Endothelial cell of umbilical vein (primary cell): ENCODE measurements around the gene MTCH1. TPM values are rescaled to one million over a fixed set of nuclear protein-coding genes. Genes with fewer than 3 reads are reported as not detected.

Experiments used
- BruUV-seq: library from RNA; stranded (reverse); fragments of 400-500 nt; replicated peaks from 2 replicates; lab custom pipeline; 2021; lab: Mats Ljungman, UMichigan
- CTCF ChIA-PET: fragments of 300-600, 350-600 bp; sonication (Branson Sonifier 250); formaldehyde crosslinking; loops from one replicate; lab custom pipeline; 2021; ENCODE audit warnings: antibody characterized with exemption, inconsistent platforms; lab: Charles Lee
- POLR2A ChIA-PET: fragments of 300-600, 350-600 bp; sonication (Branson Sonifier 250); formaldehyde crosslinking; loops from one replicate; lab custom pipeline; 2021; ENCODE audit warnings: antibody characterized with exemption, inconsistent platforms; lab: Charles Lee
- DNase-seq: peaks from one replicate; pipeline ENCODE4 v3.0.0-alpha.2; 2011; ENCODE audit warnings: low read depth, low spot score
- FAIRE-seq: peaks from 2 replicates; lab custom pipeline; 2011; peaks lifted over from hg19 to GRCh38; lab: Jason Lieb, UNC
- H2AFZ ChIP-seq: 2 replicates; pipeline ENCODE4 v1.6.0; 2012; ENCODE audit warnings: low read depth, low read length, control low read depth, inconsistent platforms
- H3K27ac ChIP-seq: 2 replicates; pipeline ENCODE4 v1.5.1; 2011; ENCODE audit warnings: low read depth, mild to moderate bottlenecking, control low read depth, low read length, moderate library complexity; ENCODE audit not compliant: insufficient read depth
- H3K27me3 ChIP-seq, 2 experiments: 2 replicates each; pipeline versions ENCODE4 v1.6.0 to v1.6.1; 2011; ENCODE audit warnings: low read length in 2 of 2, mixed read lengths in 1 of 2; ENCODE audit not compliant: control insufficient read depth in 2 of 2, insufficient read depth in 2 of 2
- H3K36me3 ChIP-seq, 2 experiments: 2 replicates in 1 of 2; 3 replicates in 1 of 2; pipeline ENCODE4 v1.5.1; 2011; ENCODE audit warnings: low read length in 2 of 2, mild to moderate bottlenecking in 1 of 2, moderate library complexity in 1 of 2; ENCODE audit not compliant: control insufficient read depth in 2 of 2, insufficient read depth in 2 of 2; ENCODE audit errors: extremely low read depth in 1 of 2
- H3K4me1 ChIP-seq: 3 replicates; pipeline ENCODE4 v1.5.1; 2011; ENCODE audit warnings: mild to moderate bottlenecking, low read length; ENCODE audit not compliant: control insufficient read depth, insufficient read depth; ENCODE audit errors: extremely low read depth
- H3K4me2 ChIP-seq: 2 replicates; pipeline ENCODE4 v1.6.1; 2011; ENCODE audit warnings: low read length, control low read depth, mixed read lengths; ENCODE audit not compliant: insufficient read depth
- H3K4me3 ChIP-seq, 3 experiments: fragments of 200-600 bp in 1 of 3; sonication (generic), shearing (Covaris generic) in 1 of 3; replicated peaks in 1 of 3; 2 replicates each; pipeline ENCODE4 v1.5.1; 2011 to 2016; ENCODE audit warnings: control low read depth in 3 of 3, low read length in 3 of 3, mild to moderate bottlenecking in 2 of 3, inconsistent platforms in 1 of 3, low read depth in 1 of 3, moderate library complexity in 1 of 3; ENCODE audit not compliant: insufficient read depth in 1 of 3
- H3K79me2 ChIP-seq: 2 replicates; pipeline ENCODE4 v1.6.0; 2012; ENCODE audit warnings: low read length, inconsistent platforms; ENCODE audit not compliant: control insufficient read depth, insufficient read depth
- H3K9ac ChIP-seq: replicated peaks from 2 replicates; pipeline ENCODE3; 2011; ENCODE audit warnings: low read length, control low read depth; ENCODE audit not compliant: insufficient read depth; ENCODE audit errors: extremely low read depth
- H3K9me1 ChIP-seq: replicated peaks from 3 replicates; pipeline ENCODE4 v1.6.0; 2011; ENCODE audit warnings: mild to moderate bottlenecking, low read length; ENCODE audit not compliant: control insufficient read depth, insufficient read depth; ENCODE audit errors: extremely low read depth
- H3K9me3 ChIP-seq: replicated peaks from 2 replicates; pipeline ENCODE4 v1.5.1; 2012; ENCODE audit warnings: low read length, inconsistent platforms; ENCODE audit not compliant: control insufficient read depth, insufficient read depth
- H4K20me1 ChIP-seq: replicated peaks from 2 replicates; pipeline ENCODE3; 2011; ENCODE audit warnings: mild to moderate bottlenecking, low read length; ENCODE audit not compliant: control insufficient read depth, insufficient read depth; ENCODE audit errors: extremely low read depth
- CTCF ChIP-seq, 2 donors: IDR thresholded peaks; 1 replicate in 1 of 2; 2 replicates in 1 of 2; pipeline ENCODE4 v1.5.1; 2011; ENCODE audit warnings: low read length in 2 of 2, mild to moderate bottlenecking in 2 of 2, moderate library complexity in 2 of 2, control low read depth in 1 of 2, inconsistent platforms in 1 of 2, low read depth in 1 of 2; ENCODE audit not compliant: insufficient read depth in 1 of 2; ENCODE audit errors: extremely low read depth in 1 of 2
- EZH2 ChIP-seq: IDR thresholded peaks from 2 replicates; pipeline ENCODE4 v1.6.1; 2012; ENCODE audit warnings: borderline replicate concordance, low read depth, mild to moderate bottlenecking, moderate library complexity, low read length, inconsistent platforms; ENCODE audit not compliant: severe bottlenecking
- FOS ChIP-seq: IDR thresholded peaks from 2 replicates; pipeline ENCODE4 v1.6.1; 2011; ENCODE audit warnings: mild to moderate bottlenecking, low read length, moderate library complexity, borderline replicate concordance; ENCODE audit not compliant: insufficient read depth
- GATA2 ChIP-seq: IDR thresholded peaks from 2 replicates; pipeline ENCODE4 v1.7.0; 2011; ENCODE audit warnings: low read depth, mild to moderate bottlenecking, moderate library complexity, mixed read lengths, low read length; ENCODE audit not compliant: insufficient read length, insufficient read depth
- JUN ChIP-seq: IDR thresholded peaks from 2 replicates; pipeline ENCODE4 v1.6.1; 2011; ENCODE audit warnings: borderline replicate concordance, low read depth; ENCODE audit not compliant: insufficient read length, insufficient read depth
- MAX ChIP-seq: IDR thresholded peaks from 2 replicates; pipeline ENCODE4 v1.6.1; 2011; ENCODE audit not compliant: insufficient read depth, insufficient read length
- MYC ChIP-seq: IDR thresholded peaks from one replicate; pipeline ENCODE4 v1.6.1; 2011; ENCODE audit warnings: mild to moderate bottlenecking, low read depth, low read length
- POLR2A ChIP-seq: IDR thresholded peaks from 2 replicates; pipeline ENCODE4 v1.6.1; 2012; ENCODE audit warnings: low read depth, mild to moderate bottlenecking, control low read depth, low read length
- POLR2AphosphoS5 ChIP-seq: IDR thresholded peaks from 2 replicates; pipeline ENCODE4 v1.6.1; 2012; ENCODE audit warnings: low read depth, mild to moderate bottlenecking, control low read depth, low read length, moderate library complexity; ENCODE audit not compliant: insufficient read depth
- dilution Hi-C: fragments of 300-500 bp; cut with MboI; formaldehyde crosslinking; loops from one replicate; pipeline ENCODE4 v1.15.0; 2019; ENCODE audit warnings: low sequenced_read_pairs; ENCODE audit not compliant: extremely low pct_ligation_motif_present
- intact Hi-C: fragments of 100-400 bp; cut with micrococcal nuclease; formaldehyde crosslinking; loops from one replicate; pipeline ENCODE4 v1.10.0; 2022
- polyA plus RNA-seq, 4 experiments: library from polyadenylated mRNA; depleted of rRNA in 3 of 4; stranded (reverse) in 3 of 4; unstranded in 1 of 4; fragments of >200 nt; gene quantifications; 2 replicates each; pipeline versions ENCODE4 v1.2.1 to v1.2.3, GENCODE V29; 2011 to 2012; ENCODE audit warnings: missing spikeins in 1 of 4
- total RNA-seq: library from RNA; stranded (reverse); gene quantifications from 2 replicates; pipeline ENCODE4 v1.2.3, GENCODE V29; 2021

Gene MTCH1
- total and polyA plus RNA-seq, 2 donors (not counting 3 experiments of a cell fraction or from before 2014, with no cell fraction given): 218 to 228 TPM

- no peaks in the 10 kb centered on the region for H3K27me3 ChIP-seq
- no peaks in the 10 kb centered on the region for H3K9me1 ChIP-seq
- H3K27ac ChIP-seq: no peak overlapping the region
- FAIRE-seq: no peak
- intact Hi-C loops (no loop called here), dilution Hi-C loops (no loop called here)
- ChIA-PET POLR2A (no interaction called here), CTCF (no interaction called here)
- H3K4me3 ChIP-seq: no peak overlapping the region
- TF ChIP-seq GATA2: no peak
- TF ChIP-seq POLR2AphosphoS5: no peak
- no peak for TF ChIP-seq FOS
- no peak for TF ChIP-seq MAX
- no peak for TF ChIP-seq MYC
- no peak for TF ChIP-seq POLR2A
- TF ChIP-seq EZH2: no peak
- no peak for TF ChIP-seq CTCF (IDR thresholded peaks at IDR 0.05; ENCODE audit: extremely low read depth in 1 of 2, insufficient read depth in 1 of 2, low read depth in 1 of 2, low read length in 2 of 2)
- TF ChIP-seq JUN: no peak
- H3K9me3 ChIP-seq: no peaks in the 10 kb centered on the region
- H3K9ac ChIP-seq: no peak overlapping the region
- no peak overlapping the region for H3K4me2 ChIP-seq
- DNase-seq: no peak
- no peaks in the 10 kb centered on the region for H3K79me2 ChIP-seq
- H3K36me3 ChIP-seq: peaks cover 6 to 13% of the 10 kb centered on the region in 2 experiments
- no TSS peak for BruUV-seq
- H2AFZ ChIP-seq: no peak overlapping the region
- no peaks in the 10 kb centered on the region for H4K20me1 ChIP-seq
- H3K4me1 ChIP-seq: no peaks in the 10 kb centered on the region
Measured at GRCh38 chr6:36920546-36920945, 65.5 kb downstream of the MTCH1 start.
